GM12878 (cell line): Measurements from ENCODE around the gene KBTBD3. TPM values are rescaled to one million over a fixed set of nuclear protein-coding genes. Genes with fewer than 3 reads are reported as not detected.

Source experiments
- ATAC-seq: fragments of 200-7000 bp; cut with Tn5 transposase; 3 replicates; pipeline ENCODE4 v1.9.1; 2020; ENCODE audit warnings: mild to moderate bottlenecking, moderate library complexity
- BruUV-seq: library from RNA; stranded (reverse); fragments of 400-500 nt; replicated peaks from 2 replicates; lab custom pipeline; 2021; lab: Mats Ljungman, UMichigan
- CTCF ChIA-PET: fragments of 300-600 bp; sonication (Branson Sonifier 250); formaldehyde crosslinking; extraction: SDS; loops from one replicate; lab custom pipeline; 2021; ENCODE audit warnings: inconsistent platforms; lab: Yijun Ruan, JAX
- POLR2A ChIA-PET: fragments of 350-600 bp; formaldehyde crosslinking; extraction: SDS; loops from one replicate; lab custom pipeline; 2021; ENCODE audit warnings: inconsistent platforms; lab: Charles Lee
- RAD21 ChIA-PET: fragments of 300-600 bp; sonication (Branson Sonifier 250); formaldehyde crosslinking; loops from one replicate; lab custom pipeline; 2023; ENCODE audit warnings: antibody characterized with exemption; ENCODE audit not compliant: unreplicated experiment; lab: Charles Lee
- SMC1A ChIA-PET: fragments of 300-600 bp; sonication (Branson Sonifier 250); formaldehyde crosslinking; loops from one replicate; lab custom pipeline; 2023; ENCODE audit not compliant: unreplicated experiment, uncharacterized antibody; lab: Charles Lee
- DNase-seq: peaks from one replicate; pipeline ENCODE4 v3.0.0-alpha.2; 2011; ENCODE audit warnings: low read depth, low spot score
- FAIRE-seq: peaks from 3 replicates; lab custom pipeline; 2011; peaks lifted over from hg19 to GRCh38; lab: Jason Lieb, UNC
- H2AFZ ChIP-seq: 2 replicates; pipeline ENCODE4 v1.6.0; 2011; ENCODE audit warnings: low read depth, low read length, control low read depth; ENCODE audit not compliant: control insufficient read depth
- H3K27ac ChIP-seq: 2 replicates; pipeline ENCODE4 v1.5.1; 2011; ENCODE audit warnings: control low read depth; ENCODE audit not compliant: control insufficient read depth, insufficient read depth
- H3K27me3 ChIP-seq, 2 experiments: replicated peaks in 1 of 2; 2 replicates each; pipeline versions ENCODE4 v1.6.0 to v1.6.1; 2011; ENCODE audit warnings: low read length in 1 of 2; ENCODE audit not compliant: control insufficient read depth in 2 of 2, insufficient read depth in 2 of 2
- H3K36me3 ChIP-seq, 2 experiments: 2 replicates each; pipeline ENCODE4 v1.5.1; 2011; ENCODE audit warnings: low read length in 1 of 2; ENCODE audit not compliant: control insufficient read depth in 2 of 2, insufficient read depth in 2 of 2
- H3K4me1 ChIP-seq: 2 replicates; pipeline ENCODE4 v1.6.1; 2011; ENCODE audit warnings: mild to moderate bottlenecking, low read length, moderate library complexity, mixed read lengths; ENCODE audit not compliant: control insufficient read depth, insufficient read depth
- H3K4me2 ChIP-seq: 2 replicates; pipeline ENCODE4 v1.6.0; 2011; ENCODE audit warnings: control low read depth; ENCODE audit not compliant: control insufficient read depth, insufficient read depth
- H3K4me3 ChIP-seq: fragments of 200-600 bp; sonication (generic); 2 replicates; pipeline ENCODE4 v1.5.1; 2016
- H3K79me2 ChIP-seq: 2 replicates; pipeline ENCODE4 v1.6.0; 2011; ENCODE audit warnings: low read length; ENCODE audit not compliant: control insufficient read depth, insufficient read depth
- H3K9ac ChIP-seq: 2 replicates; pipeline ENCODE4 v1.8.0; 2011; ENCODE audit warnings: low read length, control low read depth, mixed read lengths; ENCODE audit not compliant: control insufficient read depth, insufficient read depth
- H3K9me3 ChIP-seq: replicated peaks from 3 replicates; pipeline ENCODE4 v1.5.1; 2011; ENCODE audit warnings: mild to moderate bottlenecking, low read length; ENCODE audit not compliant: control insufficient read depth, insufficient read depth
- H4K20me1 ChIP-seq: 2 replicates; pipeline ENCODE4 v1.6.0; 2011; ENCODE audit not compliant: control insufficient read depth, insufficient read depth
- BHLHE40 ChIP-seq, 2 experiments: fragments of 450-650 bp in 1 of 2; IDR thresholded peaks; 2 replicates each; pipeline ENCODE4 v1.6.1; 2011 to 2017; ENCODE audit warnings: low read depth in 2 of 2, borderline replicate concordance in 1 of 2, improper control_type of control experiment in 1 of 2, low read length in 1 of 2, mild to moderate bottlenecking in 1 of 2
- EED ChIP-seq: sonication (generic); IDR thresholded peaks from 2 replicates; pipeline ENCODE4 v1.6.1; 2016; ENCODE audit warnings: antibody characterized with exemption, low read depth
- EP300 ChIP-seq, 2 experiments: fragments of 150-350 bp in 1 of 2; IDR thresholded peaks; 2 replicates each; pipeline ENCODE4 v1.6.1; 2011 to 2012; ENCODE audit warnings: low read depth in 2 of 2, low read length in 2 of 2, borderline replicate concordance in 1 of 2, improper control_type of control experiment in 1 of 2, inconsistent platforms in 1 of 2; ENCODE audit not compliant: control insufficient read depth in 1 of 2
- HCFC1 ChIP-seq: fragments of 150-350 bp; IDR thresholded peaks from 2 replicates; pipeline ENCODE4 v1.6.1; 2014; ENCODE audit warnings: low read length
- MEF2B ChIP-seq: fragments of 450-650 bp; IDR thresholded peaks from 2 replicates; pipeline ENCODE4 v1.6.1; 2018; ENCODE audit warnings: mild to moderate bottlenecking, moderate library complexity; ENCODE audit not compliant: partially characterized antibody, poor library complexity, severe bottlenecking
- NFYB ChIP-seq: IDR thresholded peaks from 2 replicates; pipeline ENCODE4 v1.6.1; 2011; ENCODE audit warnings: low read depth, mild to moderate bottlenecking, low read length, improper control_type of control experiment, moderate library complexity; ENCODE audit not compliant: insufficient read depth
- PAX5 ChIP-seq: IDR thresholded peaks from 2 replicates; pipeline ENCODE4 v1.6.1; 2011; ENCODE audit warnings: low read depth, low read length, borderline replicate concordance
- PAX8 ChIP-seq: fragments of 450-650 bp; IDR thresholded peaks from 2 replicates; pipeline ENCODE4 v1.6.1; 2017; ENCODE audit warnings: mild to moderate bottlenecking, moderate library complexity
- POLR2AphosphoS5 ChIP-seq: IDR thresholded peaks from 2 replicates; pipeline ENCODE4 v1.6.1; 2011; ENCODE audit warnings: mild to moderate bottlenecking, low read length, inconsistent platforms
- RCOR1 ChIP-seq: conservative IDR thresholded peaks from 2 replicates; pipeline ENCODE4 v1.6.1; 2012; ENCODE audit warnings: low read depth, low read length, improper control_type of control experiment
- SMAD5 ChIP-seq: IDR thresholded peaks from 2 replicates; pipeline ENCODE4 v1.6.1; 2016; ENCODE audit warnings: antibody characterized with exemption, low read depth
- TAF1 ChIP-seq: IDR thresholded peaks from 2 replicates; pipeline ENCODE4 v1.6.1; 2011; ENCODE audit warnings: mild to moderate bottlenecking, low read depth, low read length, borderline replicate concordance
- TCF3 ChIP-seq: IDR thresholded peaks from 2 replicates; pipeline ENCODE4 v1.6.1; 2012; ENCODE audit warnings: low read depth, mild to moderate bottlenecking, low read length, borderline replicate concordance; ENCODE audit not compliant: insufficient read depth
- YBX1 ChIP-seq: fragments of 450-650 bp; IDR thresholded peaks from 2 replicates; pipeline ENCODE4 v1.6.1; 2016; ENCODE audit warnings: antibody characterized with exemption
- ZBED1 ChIP-seq: IDR thresholded peaks from 2 replicates; pipeline ENCODE4 v1.6.1; 2016; ENCODE audit warnings: borderline replicate concordance
- in situ Hi-C: fragments of 300-500 bp; cut with MboI; formaldehyde crosslinking; loops from 9 replicates; pipeline ENCODE4 v1.14.3; 2018; ENCODE audit warnings: mixed read lengths
- intact Hi-C: fragments of 100-400 bp; cut with micrococcal nuclease; formaldehyde crosslinking; loops from one replicate; pipeline ENCODE4 v1.14.2; 2022; ENCODE audit not compliant: unreplicated experiment
- polyA plus RNA-seq, 11 experiments: library from polyadenylated mRNA; depleted of rRNA in 4 of 11; unstranded in 6 of 11; stranded (reverse) in 5 of 11; fragments of >200 nt; fragmentation: Nextera tagmentation in 4 of 11; fragmentation: Illumina TruSeq in 1 of 11; extraction: Ambion mirVana in 4 of 11; extraction: Trizol in 1 of 11; gene quantifications; 1 replicate in 1 of 11; 2 replicates in 10 of 11; pipeline versions ENCODE4 v1.2.1 to v1.2.3, GENCODE V29; 2011 to 2016; ENCODE audit warnings: inconsistent platforms in 2 of 11, missing spikeins in 2 of 11, low read depth in 1 of 11
- total RNA-seq, 4 experiments: library from RNA; depleted of rRNA in 3 of 4; stranded (reverse); fragments of >200 nt in 3 of 4; fragmentation: Illumina TruSeq in 1 of 4; extraction: Trizol in 1 of 4; gene quantifications; 2 replicates each; pipeline versions ENCODE4 v1.2.1 to v1.2.3, GENCODE V29; 2013 to 2021
- TF ChIP-seq, protein P1 (sequence below): fragments of 450-650 bp; IDR thresholded peaks from 2 replicates; pipeline ENCODE4 v1.6.1; 2017; ENCODE audit warnings: antibody characterized with exemption, mild to moderate bottlenecking, moderate library complexity
- TF ChIP-seq, protein P2 (sequence below): IDR thresholded peaks from 2 replicates; pipeline ENCODE4 v1.6.1; 2012; ENCODE audit warnings: low read depth, low read length, improper control_type of control experiment

KBTBD3 gene
- total and polyA plus RNA-seq, 10 of the 15 experiments (the other 5 are each of a cell fraction or from before 2014, with no cell fraction given) = 1.9 to 18.1 (median 8.4) TPM

DNA sequence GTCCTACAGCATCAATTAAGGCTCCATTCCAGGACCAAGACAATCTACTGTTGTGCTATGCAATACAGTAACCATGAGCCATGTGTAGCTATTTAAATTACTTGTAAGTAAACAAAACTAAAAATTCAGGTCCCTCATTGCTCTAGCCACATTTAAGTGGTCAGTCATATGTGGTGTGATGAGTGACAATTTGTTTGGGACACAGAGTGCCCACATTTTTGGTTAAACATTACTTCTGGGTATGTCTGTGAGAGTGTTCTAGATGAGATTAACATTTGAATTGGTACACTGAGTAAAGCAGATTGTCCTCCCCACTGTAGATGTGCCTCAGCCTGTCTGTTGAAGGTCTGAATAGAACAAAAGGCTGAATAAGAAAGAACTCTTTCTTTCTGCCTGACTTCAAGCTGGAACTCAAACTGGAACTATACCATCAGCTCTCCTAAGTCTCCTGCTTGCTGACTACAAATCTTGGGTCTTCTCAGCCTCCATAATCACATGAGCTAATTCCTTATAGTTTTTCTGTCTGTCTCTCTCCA, 15.8 kb downstream of the KBTBD3 start:
- POLR2A ChIA-PET = interaction anchor here (1.0 kb wide), 1 partner anchor 19 kb away, joined by 3 read pairs; no protein-coding TSS in a partner anchor
- RAD21 ChIA-PET = interaction anchor here (1.2 kb wide), 1 partner anchor 16 kb away, joined by 5 read pairs; the partner anchor contains the start of genes AASDHPPT and KBTBD3
- CTCF ChIA-PET = interaction anchor here (1.0 to 1.9 kb wide), 2 partner anchors 10 to 12 kb away, joined by 4 to 5 read pairs; no protein-coding TSS in a partner anchor
- DNase-seq (no peak), ATAC-seq (peak; percentile 15), FAIRE-seq (no peak)
- in situ Hi-C loops = no loop called here
- SMC1A ChIA-PET = interaction anchor here (0.7 to 1.1 kb wide), 3 partner anchors 14 to 53 kb away, joined by 3 to 6 read pairs (median 3); partner anchors contain the start of genes AASDHPPT and KBTBD3
- Histone ChIP-seq H3K27ac (no peak overlapping the region), H4K20me1 (no peaks in the 10 kb centered on the region), H3K4me2 (no peak overlapping the region), H3K4me3 (no peak overlapping the region), H3K27me3 (no peaks in the 10 kb centered on the region), H3K9me3 (no peaks in the 10 kb centered on the region; the same call in 2 of the 3 replicates), H3K4me1 (peaks cover 7% of the 10 kb centered on the region; the same call in 1 of the 2 replicates), H3K9ac (no peak overlapping the region), H2AFZ (no peak overlapping the region), H3K79me2 (no peaks in the 10 kb centered on the region), H3K36me3 (no peaks in the 10 kb centered on the region)
- TF ChIP-seq RCOR1 = no peak
- TF ChIP-seq ZBED1 = no peak
- TF ChIP-seq EED = no peak
- no peak for TF ChIP-seq TAF1
- TF ChIP-seq HCFC1 = no peak
- TF ChIP-seq, protein P1, sequence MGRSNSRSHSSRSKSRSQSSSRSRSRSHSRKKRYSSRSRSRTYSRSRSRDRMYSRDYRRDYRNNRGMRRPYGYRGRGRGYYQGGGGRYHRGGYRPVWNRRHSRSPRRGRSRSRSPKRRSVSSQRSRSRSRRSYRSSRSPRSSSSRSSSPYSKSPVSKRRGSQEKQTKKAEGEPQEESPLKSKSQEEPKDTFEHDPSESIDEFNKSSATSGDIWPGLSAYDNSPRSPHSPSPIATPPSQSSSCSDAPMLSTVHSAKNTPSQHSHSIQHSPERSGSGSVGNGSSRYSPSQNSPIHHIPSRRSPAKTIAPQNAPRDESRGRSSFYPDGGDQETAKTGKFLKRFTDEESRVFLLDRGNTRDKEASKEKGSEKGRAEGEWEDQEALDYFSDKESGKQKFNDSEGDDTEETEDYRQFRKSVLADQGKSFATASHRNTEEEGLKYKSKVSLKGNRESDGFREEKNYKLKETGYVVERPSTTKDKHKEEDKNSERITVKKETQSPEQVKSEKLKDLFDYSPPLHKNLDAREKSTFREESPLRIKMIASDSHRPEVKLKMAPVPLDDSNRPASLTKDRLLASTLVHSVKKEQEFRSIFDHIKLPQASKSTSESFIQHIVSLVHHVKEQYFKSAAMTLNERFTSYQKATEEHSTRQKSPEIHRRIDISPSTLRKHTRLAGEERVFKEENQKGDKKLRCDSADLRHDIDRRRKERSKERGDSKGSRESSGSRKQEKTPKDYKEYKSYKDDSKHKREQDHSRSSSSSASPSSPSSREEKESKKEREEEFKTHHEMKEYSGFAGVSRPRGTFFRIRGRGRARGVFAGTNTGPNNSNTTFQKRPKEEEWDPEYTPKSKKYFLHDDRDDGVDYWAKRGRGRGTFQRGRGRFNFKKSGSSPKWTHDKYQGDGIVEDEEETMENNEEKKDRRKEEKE = no peak
- TF ChIP-seq, protein P2, sequence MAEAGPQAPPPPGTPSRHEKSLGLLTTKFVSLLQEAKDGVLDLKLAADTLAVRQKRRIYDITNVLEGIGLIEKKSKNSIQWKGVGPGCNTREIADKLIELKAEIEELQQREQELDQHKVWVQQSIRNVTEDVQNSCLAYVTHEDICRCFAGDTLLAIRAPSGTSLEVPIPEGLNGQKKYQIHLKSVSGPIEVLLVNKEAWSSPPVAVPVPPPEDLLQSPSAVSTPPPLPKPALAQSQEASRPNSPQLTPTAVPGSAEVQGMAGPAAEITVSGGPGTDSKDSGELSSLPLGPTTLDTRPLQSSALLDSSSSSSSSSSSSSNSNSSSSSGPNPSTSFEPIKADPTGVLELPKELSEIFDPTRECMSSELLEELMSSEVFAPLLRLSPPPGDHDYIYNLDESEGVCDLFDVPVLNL = no peak
- no peak for TF ChIP-seq POLR2AphosphoS5
- no peak for TF ChIP-seq NFYB
- TF ChIP-seq EP300 (IDR thresholded peaks at IDR 0.05; ENCODE audit: borderline replicate concordance in 1 of 2, control insufficient read depth in 1 of 2, low read depth in 2 of 2, low read length in 2 of 2) = no peak
- no peak for TF ChIP-seq TCF3
- TF ChIP-seq PAX8 = no peak
- TF ChIP-seq BHLHE40 (IDR thresholded peaks at IDR 0.05; ENCODE audit: borderline replicate concordance in 1 of 2, low read depth in 2 of 2, low read length in 1 of 2) = no peak
- no peak for TF ChIP-seq MEF2B
- no peak for TF ChIP-seq YBX1
- no peak for TF ChIP-seq PAX5
- TF ChIP-seq SMAD5 = no peak
- intact Hi-C loops = no loop called here
- BruUV-seq = no TSS peak
